ENCODE measurements around the gene PLCB2. TPM values are rescaled to one million over a fixed set of nuclear protein-coding genes. Genes with fewer than 3 reads are reported as not detected.

Gene PLCB2
- total and polyA plus RNA-seq, 9 of the 15 experiments (the other 6 are each of a cell fraction or from before 2014, with no cell fraction given): 0.37 to 12.3 (median 8.0) TPM

- Histone ChIP-seq H3K4me2 (ENCODE audit: insufficient read depth, low read length) (peak overlapping the region; percentile 55; the same call in 1 of the 2 replicates), H3K9me3 (replicated peaks; ENCODE audit: control insufficient read depth, insufficient read depth, low read depth, low read length) (no peaks in the 10 kb centered on the region), H3K79me2 (ENCODE audit: control insufficient read depth, insufficient read depth, low read length) (no peaks in the 10 kb centered on the region), H3K36me3 (ENCODE audit: control insufficient read depth, insufficient read depth, low read length) (no peaks in the 10 kb centered on the region), H3K4me1 (replicated peaks in 1 of 2; ENCODE audit: control insufficient read depth in 2 of 2, insufficient read depth in 2 of 2, low read length in 2 of 2) (peaks cover 19 to 37% of the 10 kb centered on the region in 2 experiments; a peak in 4 of 5 replicates), H3K9ac (ENCODE audit: insufficient read depth in 1 of 2, low read depth in 2 of 2, low read length in 2 of 2) (peak overlapping the region in 1 of 2 experiments; percentile 27; a peak in 1 of 4 replicates), H2AFZ (ENCODE audit: low read depth, low read length) (peak overlapping the region; percentile 78; the same call in 1 of the 2 replicates), H3K4me3 (no peak overlapping the region), H3K27ac (ENCODE audit: extremely low read depth, low read depth, low read length) (no peak overlapping the region), H3K9me1 (ENCODE audit: control insufficient read depth, insufficient read depth, low read length) (no peaks in the 10 kb centered on the region), H3K27me3 (ENCODE audit: control insufficient read depth in 2 of 2, insufficient read depth in 2 of 2, low read length in 2 of 2) (peaks cover 0 to 4% of the 10 kb centered on the region in 2 experiments; a peak in 1 of 5 replicates), H4K20me1 (replicated peaks; ENCODE audit: control insufficient read depth, insufficient read depth, low read length) (no peaks in the 10 kb centered on the region)
- FAIRE-seq: peak; percentile 77
- DNase-seq (ENCODE audit: extremely low read depth in 1 of 4, low spot score in 3 of 4): peak in 3 of 4 experiments; percentile 35 to 50 (median 36)
- intact Hi-C loops (cut with micrococcal nuclease) (no loop called here), in situ Hi-C loops (cut with MboI) (no loop called here)
- 14% methylated on average over 2 of the region's 2 CpGs for WGBS (ENCODE audit: insufficient coverage, low coverage, missing lambda C conversion rate)
- peak; percentile 38 for ATAC-seq
- no TSS peak for BruUV-seq (replicated peaks)
- peak in 1 of 2 experiments; percentile 7; a peak in 1 of 3 replicates for TF ChIP-seq CBX3 (IDR thresholded peaks at IDR 0.05; ENCODE audit: borderline replicate concordance in 1 of 2, low read length in 2 of 2)
- TF ChIP-seq JUND (IDR thresholded peaks at IDR 0.05; ENCODE audit: borderline replicate concordance, low read depth, low read length): no peak
- no peak for TF ChIP-seq JUND (tag; IDR thresholded peaks at IDR 0.05; ENCODE audit: borderline replicate concordance, low read depth, low read length)
- TF ChIP-seq TCFL5 (CRISPR knock-in tag; conservative IDR thresholded peaks at IDR 0.05): no peak
- TF ChIP-seq TFE3 (CRISPR knock-in tag; IDR thresholded peaks at IDR 0.05): no peak
- TF ChIP-seq CHD2 (IDR thresholded peaks at IDR 0.05; ENCODE audit: low read depth, low read length): no peak
- TF ChIP-seq RBBP5 (IDR thresholded peaks at IDR 0.05; ENCODE audit: borderline replicate concordance, insufficient read depth, low read length, poor library complexity, severe bottlenecking): no peak
- TF ChIP-seq MED1 (CRISPR knock-in tag; IDR thresholded peaks at IDR 0.05; ENCODE audit: borderline replicate concordance): no peak
- no peak for TF ChIP-seq ZFX (CRISPR knock-in tag; IDR thresholded peaks at IDR 0.05)
- TF ChIP-seq RCOR1 (IDR thresholded peaks at IDR 0.05; ENCODE audit: borderline replicate concordance in 1 of 2, low read depth in 2 of 2, low read length in 2 of 2): 0 out of 4 replicates have a peak, but pooled peaks of 1 of the 2 experiments have one; percentile 1
- no peak for TF ChIP-seq RAD21 (CRISPR knock-in tag; conservative IDR thresholded peaks at IDR 0.05 in 1 of 2, IDR thresholded peaks at IDR 0.05 in 1 of 2)
- no peak for TF ChIP-seq THRB (CRISPR knock-in tag; conservative IDR thresholded peaks at IDR 0.05)
- TF ChIP-seq ELF1 (tag; IDR thresholded peaks at IDR 0.05): no peak
- no peak for TF ChIP-seq NCOA4 (IDR thresholded peaks at IDR 0.05; ENCODE audit: partially characterized antibody)
- TF ChIP-seq NCOA1 (IDR thresholded peaks at IDR 0.05; ENCODE audit: low read depth): no peak
- no peak for TF ChIP-seq THAP12 (CRISPR knock-in tag; IDR thresholded peaks at IDR 0.05)
- no peak for TF ChIP-seq FOSL1 (tag; conservative IDR thresholded peaks at IDR 0.05)
- TF ChIP-seq PHB2 (IDR thresholded peaks at IDR 0.05; ENCODE audit: low read depth): no peak
- POLR2A ChIA-PET: interaction anchor here (0.9 to 1.6 kb wide), 4 partner anchors 9 to 13 kb away, joined by 3 to 13 read pairs (median 4); no protein-coding TSS in a partner anchor
- CTCF ChIA-PET (ENCODE audit: low intra/inter-chr PET ratio): no interaction called here
These were observed 7.0 kb downstream of the PLCB2 start for GRCh38 chr15:40300771-40301170.
